Thyroid gland (tissue), 4 donors: Measurements from ENCODE around the gene GIGYF2. TPM values are rescaled to one million over a fixed set of nuclear protein-coding genes. Genes with fewer than 3 reads are reported as not detected.
"Not testable (repeated sequence)": the region's sequence is repeated elsewhere in the genome, so short reads cannot be mapped to it uniquely, and the experiment has no call there.

Experiments used
- DNase-seq, 2 donors: peaks; one replicate each; pipeline ENCODE4 v3.0.0-alpha.2; 2019
- H3K27ac ChIP-seq, 3 donors: fragments of 200-600 bp; sonication (generic); 1 replicate in 2 of 3; 2 replicates in 1 of 3; pipeline ENCODE4 v1.5.1; 2016 to 2019; ENCODE audit warnings: mild to moderate bottlenecking in 1 of 3, moderate library complexity in 1 of 3
- H3K27me3 ChIP-seq: fragments of 200-600 bp; sonication (generic); one replicate; pipeline ENCODE4 v1.5.1; 2019
- H3K36me3 ChIP-seq, 2 donors: fragments of 200-600 bp; sonication (generic); one replicate each; pipeline ENCODE4 v1.5.1; 2016 to 2019
- H3K4me1 ChIP-seq, 2 donors: fragments of 200-600 bp; sonication (generic); one replicate each; pipeline ENCODE4 v1.5.1; 2017 to 2019
- H3K4me3 ChIP-seq, 3 donors: fragments of 200-600 bp; sonication (generic); replicated peaks in 1 of 3; 1 replicate in 2 of 3; 2 replicates in 1 of 3; pipeline ENCODE4 v1.5.1; 2016; ENCODE audit warnings: mild to moderate bottlenecking in 1 of 3
- H3K9me3 ChIP-seq: fragments of 200-600 bp; sonication (generic); one replicate; pipeline ENCODE4 v1.5.1; 2017
- CTCF ChIP-seq, 6 experiments: fragments of 200-600 bp in 3 of 6; fragments of 450-650 bp in 3 of 6; sonication (generic) in 3 of 6; IDR thresholded peaks; one replicate each; pipeline ENCODE4 v1.5.1; 2016 to 2019; ENCODE audit warnings: antibody characterized with exemption in 6 of 6, mild to moderate bottlenecking in 2 of 6, inconsistent platforms in 1 of 6, moderate library complexity in 1 of 6
- POLR2A ChIP-seq, 2 donors: fragments of 450-650 bp; IDR thresholded peaks; one replicate each; pipeline ENCODE4 v1.6.1; 2017; ENCODE audit warnings: antibody characterized with exemption in 2 of 2, mild to moderate bottlenecking in 2 of 2, moderate library complexity in 1 of 2
- WGBS, 2 donors: methylation state at CpG; one replicate each; pipeline ENCODE4 v1.1.5; 2017; 5-methylcytosine and 5-hydroxymethylcytosine counted together
- intact Hi-C: fragments of 100-400 bp; cut with DNase I; formaldehyde crosslinking; loops from one replicate; pipeline ENCODE4 v1.15.1; 2023
- total RNA-seq, 4 donors: library from RNA; depleted of rRNA; stranded (reverse); fragments of >200 nt; gene quantifications; one replicate each; pipeline ENCODE4 v1.2.3, GENCODE V29; 2016

GIGYF2 gene
- total RNA-seq, 4 donors from 2014 or later = 88.7 to 138 (median 101) TPM

- intact Hi-C loops = no loop called here
- no peak overlapping the region for H3K27ac ChIP-seq
- 93 to 95% methylated on average over 7 of the region's 7 CpGs for WGBS, 2 donors
These were observed 17.1 kb upstream of the GIGYF2 start for GRCh38 chr2:232680006-232680405.

GRCh38 chr2:232681527-232681926, 15.6 kb upstream of the GIGYF2 start:
- DNase-seq = no peak
- H3K4me3 ChIP-seq = no peak overlapping the region
- H3K4me1 ChIP-seq = no peaks in the 10 kb centered on the region
- no peaks in the 10 kb centered on the region for H3K27me3 ChIP-seq
- TF ChIP-seq CTCF (IDR thresholded peaks at IDR 0.05) (no peak), POLR2A (IDR thresholded peaks at IDR 0.05) (no peak)
- intact Hi-C loops = no loop called here
- no peaks in the 10 kb centered on the region for H3K36me3 ChIP-seq
- H3K9me3 ChIP-seq = no peaks in the 10 kb centered on the region
- H3K27ac ChIP-seq = no peak overlapping the region
- 94% methylated on average over 10 of the region's 10 CpGs for WGBS, 2 donors

More at GRCh38 chr2:232680006-232680405, 17.1 kb upstream of the GIGYF2 start:
- no peaks in the 10 kb centered on the region for H3K36me3 ChIP-seq
- H3K9me3 ChIP-seq = no peaks in the 10 kb centered on the region
- TF ChIP-seq POLR2A (IDR thresholded peaks at IDR 0.05) = no peak
- no peak for TF ChIP-seq CTCF (IDR thresholded peaks at IDR 0.05)
- H3K4me3 ChIP-seq = no peak overlapping the region
- DNase-seq = no peak
- no peaks in the 10 kb centered on the region for H3K27me3 ChIP-seq
- no peaks in the 10 kb centered on the region for H3K4me1 ChIP-seq

- intact Hi-C loops = no loop called here
- H3K27ac ChIP-seq = no peak overlapping the region
These were observed 13.8 kb upstream of the GIGYF2 start for GRCh38 chr2:232683368-232683767.

GRCh38 chr2:232685391-232685790, 11.7 kb upstream of the GIGYF2 start:
- intact Hi-C loops, H3K9me3 ChIP-seq, H3K27ac ChIP-seq, H3K4me3 ChIP-seq, H3K36me3 ChIP-seq, H3K4me1 ChIP-seq, DNase-seq, H3K27me3 ChIP-seq: not testable (repeated sequence)
- WGBS, 2 donors = 94% methylated on average over 6 of the region's 6 CpGs

More at GRCh38 chr2:232683368-232683767, 13.8 kb upstream of the GIGYF2 start:
- Histone ChIP-seq H3K4me3 (no peak overlapping the region), H3K9me3 (no peaks in the 10 kb centered on the region), H3K36me3 (no peaks in the 10 kb centered on the region), H3K4me1 (no peaks in the 10 kb centered on the region), H3K27me3 (no peaks in the 10 kb centered on the region)
- TF ChIP-seq CTCF (IDR thresholded peaks at IDR 0.05) (no peak), POLR2A (IDR thresholded peaks at IDR 0.05) (no peak)
- WGBS, 2 donors = 52 to 55% methylated on average over 1 of the region's 1 CpG
- no peak for DNase-seq

- no peaks in the 10 kb centered on the region for H3K36me3 ChIP-seq
- no peak overlapping the region for H3K27ac ChIP-seq
- DNase-seq = no peak
- intact Hi-C loops = no loop called here
- H3K9me3 ChIP-seq = no peaks in the 10 kb centered on the region
- TF ChIP-seq POLR2A (IDR thresholded peaks at IDR 0.05) (no peak), CTCF (IDR thresholded peaks at IDR 0.05) (no peak)
- 81 to 85% methylated on average over 11 of the region's 11 CpGs for WGBS, 2 donors
- H3K27me3 ChIP-seq = no peaks in the 10 kb centered on the region
- peaks cover 0 to 7% of the 10 kb centered on the region in 2 donors for H3K4me1 ChIP-seq
- no peak overlapping the region for H3K4me3 ChIP-seq
These were observed 9.6 kb upstream of the GIGYF2 start for GRCh38 chr2:232687382-232688160.
